Heart left ventricle (tissue), 13 donors: Measurements from ENCODE around the gene VDR.

ENCODE experiments used
- CTCF ChIP-seq, 12 donors: fragments of 200-600 bp; sonication (generic) in 4 of 12; IDR thresholded peaks; one replicate each; pipeline versions ENCODE4 v1.5.0 to v1.8.0; 2018 to 2022; ENCODE audit warnings: antibody characterized with exemption in 12 of 12, mild to moderate bottlenecking in 5 of 12
- POLR2A ChIP-seq, 2 donors: fragments of 450-650 bp; IDR thresholded peaks; one replicate each; pipeline ENCODE4 v1.6.1; 2017; ENCODE audit warnings: antibody characterized with exemption in 2 of 2, mild to moderate bottlenecking in 2 of 2, moderate library complexity in 2 of 2
- donor health status: ischemic (EF 13 %, LVEDD 7.1; RV severe dilation, severe dysfunction).
- donor health status: DM: no; HTN: yes; CAD: no.
- donor health status: DM: no; HTN: no; CAD: no.
- donor health status: ischemic (EF 25% LVEDD 6.9; RV normal size, moderate dysfunction).
- donor health status: ischemic (EF 25% LVEDD 5.7; RV mildly dilated, moderate dysfunction).
- donor health status: ischemic (EF 35%, LVEDD 5.7; RV mildly dilated, moderate dysfunction).
- donor health status: nonischemic (EF 11% LVEDD 7.7; RV severe dilation, severe dysfunction).
- donor health status: DM: yes; HTN: yes; CAD: no.
- donor health status: PGD.
- donor health status: ischemic (EF 29% LVEDD 5.4; RV normal size, mild dysfunction).
- donor health status: nonischemic (EF 23%, LVEDD 6.1; RV moderate dilation, normal function).

GRCh38 chr12:47848853-47849252, 55.9 kb downstream of the VDR start:
- no peak for TF ChIP-seq POLR2A (IDR thresholded peaks at IDR 0.05)
- TF ChIP-seq CTCF (IDR thresholded peaks at IDR 0.05), result no peak
